ENCODE measurements around the gene UBAP2L.
"Not testable (repeated sequence)": the region's sequence is repeated elsewhere in the genome, so short reads cannot be mapped to it uniquely, and the experiment has no call there.

- TF ChIP-seq YY1 (IDR thresholded peaks at IDR 0.05; ENCODE audit: insufficient read depth, insufficient read length); SUZ12 (IDR thresholded peaks at IDR 0.05; ENCODE audit: extremely low read depth, insufficient read depth, insufficient read length): not testable (repeated sequence)
These were observed 91.7 kb downstream of the UBAP2L start for GRCh38 chr1:154312229-154313065.
